HUES64 (cell line): ENCODE results near the gene NF1.
"Not testable (repeated sequence)": the region's sequence is repeated elsewhere in the genome, so short reads cannot be mapped to it uniquely, and the experiment has no call there.

ENCODE experiments used
- H3K27ac ChIP-seq: 2 replicates; pipeline ENCODE4 v1.7.0; 2013; ENCODE audit warnings: low read depth, low read length, inconsistent platforms
- H3K27me3 ChIP-seq: 2 replicates; pipeline ENCODE4 v1.6.1; 2013; ENCODE audit warnings: mild to moderate bottlenecking, low read length; ENCODE audit not compliant: insufficient read depth
- H3K36me3 ChIP-seq: 2 replicates; pipeline ENCODE4 v1.6.1; 2013; ENCODE audit warnings: mild to moderate bottlenecking, low read length; ENCODE audit not compliant: insufficient read depth
- H3K4me1 ChIP-seq: 2 replicates; pipeline ENCODE4 v1.6.1; 2013; ENCODE audit warnings: mild to moderate bottlenecking, low read length, moderate library complexity; ENCODE audit not compliant: insufficient read depth
- H3K4me3 ChIP-seq: 2 replicates; pipeline ENCODE4 v1.5.1; 2013; ENCODE audit warnings: mild to moderate bottlenecking, low read length, moderate library complexity
- H3K9ac ChIP-seq: 2 replicates; pipeline ENCODE4 v1.6.1; 2013; ENCODE audit warnings: mild to moderate bottlenecking, low read depth, low read length
- H3K9me3 ChIP-seq: 2 replicates; pipeline ENCODE4 v1.6.1; 2013; ENCODE audit warnings: low read depth, low read length; ENCODE audit not compliant: insufficient read depth
- WGBS: fragments of 150-250, 120-280 bp; methylation state at CpG from one replicate; pipeline ENCODE4 v1.1.7; 2013; ENCODE audit warnings: missing lambda C conversion rate; 5-methylcytosine and 5-hydroxymethylcytosine counted together

NF1 gene

DNA sequence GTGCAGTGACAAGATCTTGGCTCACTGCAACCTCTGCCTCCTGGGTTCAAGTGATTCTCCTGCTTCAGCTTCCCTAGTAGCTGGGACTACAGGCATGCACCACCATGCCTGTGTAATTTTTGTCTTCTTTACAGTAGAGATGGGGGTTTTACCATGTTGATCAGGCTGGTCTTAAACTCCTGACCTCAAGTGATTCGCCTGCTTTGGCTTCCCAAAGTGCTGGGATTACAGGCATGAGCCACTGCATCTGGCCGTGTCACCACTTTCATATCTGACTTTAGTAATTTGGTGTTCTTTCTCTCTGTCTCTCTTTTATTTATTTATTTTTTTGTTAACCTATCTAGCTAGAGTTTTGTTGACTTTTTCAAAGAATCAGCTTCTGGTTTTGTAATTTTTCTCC, 103.9 kb downstream of the NF1 start:
- H3K36me3 ChIP-seq, result peaks cover 16% of the 10 kb centered on the region
- H3K9ac ChIP-seq, H3K27ac ChIP-seq, H3K4me3 ChIP-seq, H3K4me1 ChIP-seq, H3K9me3 ChIP-seq, H3K27me3 ChIP-seq: not testable (repeated sequence)
- WGBS, result 73% methylated on average over 2 of the region's 2 CpGs

DNA sequence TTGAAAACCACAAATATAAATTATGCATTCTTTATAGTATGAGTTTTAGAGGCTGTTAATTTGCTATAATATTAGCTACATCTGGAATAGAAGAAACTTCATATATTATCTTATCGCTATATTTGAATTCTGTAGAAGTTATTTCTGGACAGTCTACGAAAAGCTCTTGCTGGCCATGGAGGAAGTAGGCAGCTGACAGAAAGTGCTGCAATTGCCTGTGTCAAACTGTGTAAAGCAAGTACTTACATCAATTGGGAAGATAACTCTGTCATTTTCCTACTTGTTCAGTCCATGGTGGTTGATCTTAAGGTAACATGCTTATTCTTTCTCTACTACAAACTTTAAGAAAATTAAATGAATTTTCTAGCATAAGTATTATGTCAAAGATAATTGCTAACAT, 105.5 kb downstream of the NF1 start:
- Histone ChIP-seq H3K4me1 (no peaks in the 10 kb centered on the region), H3K36me3 (peaks cover 16% of the 10 kb centered on the region), H3K4me3 (no peak overlapping the region), H3K9ac (no peak overlapping the region), H3K27ac (no peak overlapping the region), H3K9me3 (no peaks in the 10 kb centered on the region), H3K27me3 (no peaks in the 10 kb centered on the region)
- WGBS, result 100% methylated on average over 2 of the region's 2 CpGs

- Histone ChIP-seq H3K9ac (no peak overlapping the region), H3K36me3 (peaks cover 20% of the 10 kb centered on the region), H3K9me3 (no peaks in the 10 kb centered on the region), H3K4me3 (no peak overlapping the region), H3K4me1 (no peaks in the 10 kb centered on the region), H3K27ac (no peak overlapping the region), H3K27me3 (no peaks in the 10 kb centered on the region)
Observed at GRCh38 chr17:31202968-31203367, 108.2 kb downstream of the NF1 start.

DNA sequence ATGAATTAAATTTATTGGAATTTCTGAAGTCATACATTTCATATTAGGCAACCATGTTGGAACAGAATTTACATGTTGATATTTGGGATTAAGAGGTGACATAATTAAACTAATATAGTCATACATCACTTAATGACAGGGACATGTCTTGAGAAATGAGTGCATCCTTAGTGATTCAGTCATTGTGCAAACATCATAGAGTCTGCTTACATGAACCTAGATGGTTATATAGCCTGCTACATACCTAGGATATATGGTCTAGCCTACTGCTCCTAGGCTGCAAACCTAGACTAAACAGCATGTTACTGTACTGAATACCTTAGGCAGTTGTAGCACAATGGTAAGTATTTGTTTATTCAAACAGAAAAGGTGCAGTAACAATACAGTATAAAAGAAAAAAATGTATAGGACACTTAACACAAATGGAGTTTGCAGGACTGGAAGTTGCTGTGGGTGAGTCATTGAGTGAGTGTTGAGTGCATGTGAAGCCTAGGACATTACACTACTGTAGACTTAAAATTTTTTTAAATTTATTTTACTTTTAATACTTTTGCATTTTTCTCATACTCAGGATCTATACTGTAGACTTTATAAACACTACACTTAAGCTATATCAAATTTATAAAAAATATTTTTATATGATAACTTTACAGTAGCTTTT, 116.7 kb downstream of the NF1 start:
- Histone ChIP-seq H3K27me3 (no peaks in the 10 kb centered on the region), H3K4me3 (no peak overlapping the region), H3K9me3 (no peaks in the 10 kb centered on the region), H3K4me1 (no peaks in the 10 kb centered on the region), H3K36me3 (peaks cover 19% of the 10 kb centered on the region), H3K9ac (no peak overlapping the region), H3K27ac (no peak overlapping the region)

DNA sequence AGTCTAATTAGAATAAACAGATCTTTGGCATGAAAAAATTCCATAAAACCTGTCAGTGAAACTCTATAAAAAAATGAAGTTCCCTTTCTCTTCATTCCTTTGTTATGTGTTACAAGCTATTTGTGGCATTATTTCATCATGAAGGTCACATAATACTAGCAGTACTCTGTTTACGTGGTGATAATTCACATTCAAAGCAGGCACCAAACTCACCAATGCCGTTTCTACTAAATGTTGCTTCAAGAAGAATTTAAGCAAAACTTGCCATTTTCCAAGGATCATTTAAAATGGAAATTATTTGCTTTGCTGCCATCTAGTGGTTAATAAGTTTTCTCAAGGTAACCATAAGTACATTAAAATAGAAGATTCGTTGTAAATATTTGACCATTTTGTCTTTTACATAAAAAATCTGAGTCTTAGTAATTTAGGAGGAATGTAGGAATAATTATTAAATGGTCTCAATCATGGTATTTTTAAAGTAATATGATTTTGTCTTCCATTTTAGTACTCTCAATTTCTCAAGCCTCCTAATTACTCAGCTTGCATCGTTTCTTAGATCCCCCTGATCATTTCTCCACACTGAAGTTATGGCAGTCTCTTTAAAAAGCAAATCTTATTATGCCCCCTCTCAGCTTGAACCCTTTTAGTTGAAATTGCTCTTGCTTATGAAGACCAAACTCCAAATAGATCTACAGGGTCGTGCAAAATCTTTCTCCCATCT, 121.4 kb downstream of the NF1 start:
- Histone ChIP-seq H3K9ac (no peak overlapping the region), H3K4me3 (no peak overlapping the region), H3K4me1 (no peaks in the 10 kb centered on the region), H3K27ac (no peak overlapping the region), H3K36me3 (peaks cover 42% of the 10 kb centered on the region), H3K9me3 (no peaks in the 10 kb centered on the region), H3K27me3 (no peaks in the 10 kb centered on the region)
- WGBS, result 88% methylated on average over 4 of the region's 5 CpGs

- Histone ChIP-seq H3K4me1 (no peaks in the 10 kb centered on the region), H3K27ac (no peak overlapping the region), H3K36me3 (peaks cover 59% of the 10 kb centered on the region), H3K9me3 (no peaks in the 10 kb centered on the region), H3K4me3 (no peak overlapping the region), H3K27me3 (no peaks in the 10 kb centered on the region), H3K9ac (no peak overlapping the region)
- 88% methylated on average over 1 of the region's 1 CpG for WGBS
Observed at GRCh38 chr17:31224366-31224765, 129.6 kb downstream of the NF1 start.

GRCh38 chr17:31225831-31226230, 131.1 kb downstream of the NF1 start:
- H3K4me3 ChIP-seq, result no peak overlapping the region
- no peaks in the 10 kb centered on the region for H3K9me3 ChIP-seq
- H3K9ac ChIP-seq, result no peak overlapping the region
- no peak overlapping the region for H3K27ac ChIP-seq
- no peaks in the 10 kb centered on the region for H3K4me1 ChIP-seq
- peaks cover 61% of the 10 kb centered on the region for H3K36me3 ChIP-seq
- no peaks in the 10 kb centered on the region for H3K27me3 ChIP-seq
- 94% methylated on average over 1 of the region's 2 CpGs for WGBS

DNA sequence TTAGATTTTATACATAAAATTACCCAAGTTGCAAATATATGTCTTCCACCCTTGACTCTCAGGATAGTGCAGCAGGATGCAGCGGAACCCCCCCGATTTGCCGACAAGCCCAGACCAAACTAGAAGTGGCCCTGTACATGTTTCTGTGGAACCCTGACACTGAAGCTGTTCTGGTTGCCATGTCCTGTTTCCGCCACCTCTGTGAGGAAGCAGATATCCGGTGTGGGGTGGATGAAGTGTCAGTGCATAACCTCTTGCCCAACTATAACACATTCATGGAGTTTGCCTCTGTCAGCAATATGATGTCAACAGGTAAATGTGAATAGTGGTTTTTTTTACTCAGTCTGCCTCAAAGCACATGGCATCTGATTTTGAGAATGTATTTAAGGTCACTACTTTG, 131.6 kb downstream of the NF1 start:
- Histone ChIP-seq H3K4me3 (no peak overlapping the region), H3K36me3 (peaks cover 66% of the 10 kb centered on the region), H3K27me3 (no peaks in the 10 kb centered on the region), H3K4me1 (no peaks in the 10 kb centered on the region), H3K27ac (no peak overlapping the region), H3K9ac (no peak overlapping the region), H3K9me3 (no peaks in the 10 kb centered on the region)
- 85% methylated on average over 4 of the region's 5 CpGs for WGBS

DNA sequence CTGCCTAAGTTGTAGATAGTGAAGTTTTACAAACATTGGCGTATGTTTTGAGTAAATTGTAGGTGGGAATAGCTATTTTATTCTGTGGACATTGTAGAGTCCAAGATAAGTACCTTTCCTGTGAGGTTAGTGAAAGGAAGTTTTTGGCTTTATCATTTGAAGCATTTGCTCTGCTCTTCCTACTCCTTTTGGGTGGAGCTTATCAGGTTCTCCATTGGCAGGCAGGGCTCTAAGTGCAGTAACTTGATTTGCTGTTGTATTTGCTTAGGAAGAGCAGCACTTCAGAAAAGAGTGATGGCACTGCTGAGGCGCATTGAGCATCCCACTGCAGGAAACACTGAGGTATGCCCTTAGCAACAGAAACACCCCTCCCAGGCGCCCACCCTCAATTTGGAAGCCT, 132.2 kb downstream of the NF1 start:
- peaks cover 70% of the 10 kb centered on the region for H3K36me3 ChIP-seq
- WGBS, result 91% methylated on average over 2 of the region's 3 CpGs
- H3K27me3 ChIP-seq, result no peaks in the 10 kb centered on the region
- H3K4me3 ChIP-seq, result no peak overlapping the region
- no peaks in the 10 kb centered on the region for H3K9me3 ChIP-seq
- H3K27ac ChIP-seq, result no peak overlapping the region
- H3K4me1 ChIP-seq, result no peaks in the 10 kb centered on the region
- no peak overlapping the region for H3K9ac ChIP-seq

DNA sequence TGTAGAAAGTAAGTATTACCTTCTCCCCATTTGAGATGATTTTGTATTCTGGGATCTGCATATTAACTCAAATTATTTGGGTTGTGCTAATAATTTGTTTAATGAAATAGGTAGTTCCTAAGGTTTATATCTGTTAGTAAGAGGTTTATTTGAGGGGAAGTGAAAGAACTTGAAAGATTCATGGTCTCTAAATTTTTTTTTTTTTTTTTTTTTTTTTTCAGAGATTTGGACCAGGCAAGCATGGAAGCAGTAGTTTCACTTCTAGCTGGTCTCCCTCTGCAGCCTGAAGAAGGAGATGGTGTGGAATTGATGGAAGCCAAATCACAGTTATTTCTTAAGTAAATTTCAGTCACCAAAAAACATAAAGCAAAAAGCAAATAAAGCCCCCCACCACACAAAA, 137.1 kb downstream of the NF1 start:
- no peaks in the 10 kb centered on the region for H3K9me3 ChIP-seq
- H3K27me3 ChIP-seq, result no peaks in the 10 kb centered on the region
- no peak overlapping the region for H3K4me3 ChIP-seq
- peaks cover 86% of the 10 kb centered on the region for H3K36me3 ChIP-seq
- no peak overlapping the region for H3K9ac ChIP-seq
- H3K27ac ChIP-seq, result no peak overlapping the region
- H3K4me1 ChIP-seq, result no peaks in the 10 kb centered on the region

DNA sequence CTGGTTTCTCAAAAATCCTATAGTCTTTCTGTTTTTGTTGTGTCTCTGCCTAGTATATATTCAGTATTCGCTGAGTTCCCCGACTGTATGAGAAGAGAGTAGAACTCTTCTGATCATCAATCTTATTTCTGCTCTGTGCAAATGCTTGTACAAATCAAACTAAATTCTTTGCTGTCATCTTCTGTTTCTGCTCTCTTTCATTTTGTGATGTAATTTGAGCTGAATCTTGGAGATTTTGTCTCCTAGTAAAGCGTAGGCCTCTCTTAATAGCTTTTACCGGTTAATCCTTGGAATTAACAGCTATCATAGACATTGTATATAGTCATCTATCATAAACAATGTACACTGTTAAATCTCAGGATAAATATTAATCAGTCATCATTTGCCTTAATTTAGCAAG, 140.3 kb downstream of the NF1 start:
- H3K27me3 ChIP-seq, result no peaks in the 10 kb centered on the region
- H3K27ac ChIP-seq, result no peak overlapping the region
- 100% methylated on average over 3 of the region's 4 CpGs for WGBS
- H3K4me1 ChIP-seq, result no peaks in the 10 kb centered on the region
- H3K36me3 ChIP-seq, result peaks cover 70% of the 10 kb centered on the region
- no peak overlapping the region for H3K4me3 ChIP-seq
- no peaks in the 10 kb centered on the region for H3K9me3 ChIP-seq
- no peak overlapping the region for H3K9ac ChIP-seq

- Histone ChIP-seq H3K36me3 (peaks cover 70% of the 10 kb centered on the region), H3K27ac (no peak overlapping the region), H3K4me1 (no peaks in the 10 kb centered on the region), H3K9me3 (no peaks in the 10 kb centered on the region), H3K27me3 (no peaks in the 10 kb centered on the region), H3K4me3 (no peak overlapping the region), H3K9ac (no peak overlapping the region)
- 100% methylated on average over 2 of the region's 3 CpGs for WGBS
Observed at GRCh38 chr17:31236137-31236536, 141.4 kb downstream of the NF1 start.
